Ovary (tissue), 3 donors: ENCODE results near the gene GABRB3.

Experiments
- CTCF ChIP-seq, 3 donors: fragments of 450-650 bp in 2 of 3; fragments of 200-600 bp in 1 of 3; IDR thresholded peaks; one replicate each; pipeline versions ENCODE4 v1.5.1 to v1.8.0; 2016 to 2022; ENCODE audit warnings: antibody characterized with exemption in 3 of 3, mild to moderate bottlenecking in 1 of 3
- POLR2A ChIP-seq: fragments of 450-650 bp; IDR thresholded peaks from one replicate; pipeline ENCODE4 v1.6.1; 2017; ENCODE audit warnings: antibody characterized with exemption, mild to moderate bottlenecking, moderate library complexity
- donor health status: DM: no; HTN: no; CAD: no.

GRCh38 chr15:26766262-26766661 lies 6.6 kb downstream of the GABRB3 start:
- TF ChIP-seq CTCF (IDR thresholded peaks at IDR 0.05) (no peak), POLR2A (no peak)
